GM06990 (cell line): ENCODE measurements around the gene SAFB.
"Not testable (repeated sequence)": the region's sequence is repeated elsewhere in the genome, so short reads cannot be mapped to it uniquely, and the experiment has no call there.

Experiments
- DNase-seq: peaks from one replicate; pipeline ENCODE4 v3.0.0-alpha.2; 2011; ENCODE audit not compliant: insufficient read length; ENCODE audit errors: extremely low read depth
- H3K27me3 ChIP-seq: replicated peaks from 2 replicates; pipeline ENCODE4 v1.6.0; 2011; ENCODE audit warnings: low read length; ENCODE audit not compliant: control insufficient read depth, insufficient read depth
- H3K36me3 ChIP-seq: 2 replicates; pipeline ENCODE4 v1.5.1; 2011; ENCODE audit warnings: low read length; ENCODE audit not compliant: control insufficient read depth, insufficient read depth
- H3K4me3 ChIP-seq: replicated peaks from 2 replicates; pipeline ENCODE4 v1.5.1; 2011; ENCODE audit warnings: low read depth, mild to moderate bottlenecking, control low read depth, low read length
- CTCF ChIP-seq: IDR thresholded peaks from 2 replicates; pipeline ENCODE4 v1.5.1; 2011; ENCODE audit warnings: low read length, control low read depth, mild to moderate bottlenecking, inconsistent platforms; ENCODE audit not compliant: insufficient read depth, poor library complexity, severe bottlenecking

The SAFB gene

GRCh38 chr19:5697022-5697889 lies 74.4 kb downstream of the SAFB start:
- no peak for TF ChIP-seq CTCF
- no peak overlapping the region for H3K4me3 ChIP-seq
- H3K27me3 ChIP-seq = no peaks in the 10 kb centered on the region
- H3K36me3 ChIP-seq = peaks cover 57% of the 10 kb centered on the region
- DNase-seq = no peak

- H3K4me3 ChIP-seq = no peak overlapping the region
- TF ChIP-seq CTCF = no peak
- no peak for DNase-seq
- peaks cover 50% of the 10 kb centered on the region for H3K36me3 ChIP-seq
- H3K27me3 ChIP-seq = no peaks in the 10 kb centered on the region
Observed at GRCh38 chr19:5697890-5698634, 75.2 kb downstream of the SAFB start.

GRCh38 chr19:5698635-5699422 lies 75.9 kb downstream of the SAFB start:
- peaks cover 50% of the 10 kb centered on the region for H3K36me3 ChIP-seq
- no peak overlapping the region for H3K4me3 ChIP-seq
- DNase-seq = no peak
- no peaks in the 10 kb centered on the region for H3K27me3 ChIP-seq
- TF ChIP-seq CTCF = no peak

GRCh38 chr19:5700455-5701092 lies 77.7 kb downstream of the SAFB start:
- TF ChIP-seq CTCF = no peak
- DNase-seq = no peak
- Histone ChIP-seq H3K4me3 (no peak overlapping the region), H3K36me3 (peaks cover 45% of the 10 kb centered on the region), H3K27me3 (no peaks in the 10 kb centered on the region)

GRCh38 chr19:5702053-5702410 lies 79.1 kb downstream of the SAFB start:
- H3K36me3 ChIP-seq = peaks cover 44% of the 10 kb centered on the region
- not testable (repeated sequence) for H3K27me3 ChIP-seq, DNase-seq, H3K4me3 ChIP-seq
